GM18868 (cell line): ENCODE measurements around the gene ERG.

Source experiments
- ATAC-seq: cut with Tn5 transposase; IDR thresholded peaks from one replicate; pipeline ENCODE4 v1.9.1; 2021; ENCODE audit warnings: mild to moderate bottlenecking, moderate library complexity; ENCODE audit not compliant: unreplicated experiment

Gene ERG

GRCh38 chr21:38341546-38342012, 156.7 kb downstream of the ERG start:
- ATAC-seq, result no peak

GRCh38 chr21:38340131-38340530, 158.1 kb downstream of the ERG start:
- ATAC-seq, result no peak

GRCh38 chr21:38337793-38338192, 160.5 kb downstream of the ERG start:
- no peak for ATAC-seq

GRCh38 chr21:38334866-38335265, 163.4 kb downstream of the ERG start:
- ATAC-seq, result no peak

GRCh38 chr21:38333301-38334272, 164.7 kb downstream of the ERG start:
- no peak for ATAC-seq

- ATAC-seq, result no peak
Measured at GRCh38 chr21:38330666-38331065, 167.6 kb downstream of the ERG start.
